ENCODE measurements around the gene ADCY4. TPM values are rescaled to one million over a fixed set of nuclear protein-coding genes. Genes with fewer than 3 reads are reported as not detected.

The ADCY4 gene
- total and polyA plus RNA-seq, 10 of the 15 experiments (the other 5 are each of a cell fraction or from before 2014, with no cell fraction given): 0.05 to 0.87 (median 0.21) TPM; not detected in 1

DNA sequence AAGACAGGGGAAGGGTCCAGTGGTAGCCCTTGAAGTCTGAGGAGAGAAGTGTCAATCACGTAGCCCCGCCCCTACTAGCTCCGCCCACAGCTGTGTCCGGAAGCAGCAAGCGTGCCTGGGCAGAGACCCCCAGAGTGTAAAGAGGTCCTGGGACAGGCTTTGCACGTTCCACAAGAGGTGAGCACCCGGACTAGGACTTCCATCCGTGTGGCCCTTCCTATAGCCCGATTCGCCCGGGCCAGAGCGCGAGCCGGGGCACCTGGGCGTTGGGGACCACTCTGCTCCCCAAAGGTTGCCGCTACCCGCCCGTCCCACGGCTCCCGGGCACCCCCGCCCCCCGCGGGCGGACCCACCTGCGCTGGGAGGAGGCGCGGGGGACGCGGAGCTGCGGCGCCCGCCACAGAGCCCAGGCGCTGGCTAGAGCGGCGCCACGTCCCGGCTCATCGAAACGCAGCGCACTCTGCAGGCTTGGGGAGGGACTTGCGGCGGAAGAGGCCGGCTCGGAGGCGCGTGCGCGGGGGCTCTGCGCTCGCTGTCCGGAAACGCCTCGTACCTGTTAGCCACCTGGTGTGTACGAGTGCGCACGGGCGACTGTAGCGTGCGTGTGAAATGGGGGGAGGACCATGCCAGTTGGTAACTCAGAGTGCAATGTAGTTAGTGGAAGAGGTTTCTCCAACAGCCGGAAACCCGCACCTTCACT, 63.6 kb downstream of the ADCY4 start, which contains the start of gene RABGGTA (continued):
- TF ChIP-seq, protein P1, sequence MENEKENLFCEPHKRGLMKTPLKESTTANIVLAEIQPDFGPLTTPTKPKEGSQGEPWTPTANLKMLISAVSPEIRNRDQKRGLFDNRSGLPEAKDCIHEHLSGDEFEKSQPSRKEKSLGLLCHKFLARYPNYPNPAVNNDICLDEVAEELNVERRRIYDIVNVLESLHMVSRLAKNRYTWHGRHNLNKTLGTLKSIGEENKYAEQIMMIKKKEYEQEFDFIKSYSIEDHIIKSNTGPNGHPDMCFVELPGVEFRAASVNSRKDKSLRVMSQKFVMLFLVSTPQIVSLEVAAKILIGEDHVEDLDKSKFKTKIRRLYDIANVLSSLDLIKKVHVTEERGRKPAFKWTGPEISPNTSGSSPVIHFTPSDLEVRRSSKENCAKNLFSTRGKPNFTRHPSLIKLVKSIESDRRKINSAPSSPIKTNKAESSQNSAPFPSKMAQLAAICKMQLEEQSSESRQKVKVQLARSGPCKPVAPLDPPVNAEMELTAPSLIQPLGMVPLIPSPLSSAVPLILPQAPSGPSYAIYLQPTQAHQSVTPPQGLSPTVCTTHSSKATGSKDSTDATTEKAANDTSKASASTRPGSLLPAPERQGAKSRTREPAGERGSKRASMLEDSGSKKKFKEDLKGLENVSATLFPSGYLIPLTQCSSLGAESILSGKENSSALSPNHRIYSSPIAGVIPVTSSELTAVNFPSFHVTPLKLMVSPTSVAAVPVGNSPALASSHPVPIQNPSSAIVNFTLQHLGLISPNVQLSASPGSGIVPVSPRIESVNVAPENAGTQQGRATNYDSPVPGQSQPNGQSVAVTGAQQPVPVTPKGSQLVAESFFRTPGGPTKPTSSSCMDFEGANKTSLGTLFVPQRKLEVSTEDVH (IDR thresholded peaks at IDR 0.05; ENCODE audit: low read depth, partially characterized antibody): no peak
- peak; percentile 87 for TF ChIP-seq POLR2AphosphoS5 (IDR thresholded peaks at IDR 0.05; ENCODE audit: low read length)
- TF ChIP-seq, protein P2, sequence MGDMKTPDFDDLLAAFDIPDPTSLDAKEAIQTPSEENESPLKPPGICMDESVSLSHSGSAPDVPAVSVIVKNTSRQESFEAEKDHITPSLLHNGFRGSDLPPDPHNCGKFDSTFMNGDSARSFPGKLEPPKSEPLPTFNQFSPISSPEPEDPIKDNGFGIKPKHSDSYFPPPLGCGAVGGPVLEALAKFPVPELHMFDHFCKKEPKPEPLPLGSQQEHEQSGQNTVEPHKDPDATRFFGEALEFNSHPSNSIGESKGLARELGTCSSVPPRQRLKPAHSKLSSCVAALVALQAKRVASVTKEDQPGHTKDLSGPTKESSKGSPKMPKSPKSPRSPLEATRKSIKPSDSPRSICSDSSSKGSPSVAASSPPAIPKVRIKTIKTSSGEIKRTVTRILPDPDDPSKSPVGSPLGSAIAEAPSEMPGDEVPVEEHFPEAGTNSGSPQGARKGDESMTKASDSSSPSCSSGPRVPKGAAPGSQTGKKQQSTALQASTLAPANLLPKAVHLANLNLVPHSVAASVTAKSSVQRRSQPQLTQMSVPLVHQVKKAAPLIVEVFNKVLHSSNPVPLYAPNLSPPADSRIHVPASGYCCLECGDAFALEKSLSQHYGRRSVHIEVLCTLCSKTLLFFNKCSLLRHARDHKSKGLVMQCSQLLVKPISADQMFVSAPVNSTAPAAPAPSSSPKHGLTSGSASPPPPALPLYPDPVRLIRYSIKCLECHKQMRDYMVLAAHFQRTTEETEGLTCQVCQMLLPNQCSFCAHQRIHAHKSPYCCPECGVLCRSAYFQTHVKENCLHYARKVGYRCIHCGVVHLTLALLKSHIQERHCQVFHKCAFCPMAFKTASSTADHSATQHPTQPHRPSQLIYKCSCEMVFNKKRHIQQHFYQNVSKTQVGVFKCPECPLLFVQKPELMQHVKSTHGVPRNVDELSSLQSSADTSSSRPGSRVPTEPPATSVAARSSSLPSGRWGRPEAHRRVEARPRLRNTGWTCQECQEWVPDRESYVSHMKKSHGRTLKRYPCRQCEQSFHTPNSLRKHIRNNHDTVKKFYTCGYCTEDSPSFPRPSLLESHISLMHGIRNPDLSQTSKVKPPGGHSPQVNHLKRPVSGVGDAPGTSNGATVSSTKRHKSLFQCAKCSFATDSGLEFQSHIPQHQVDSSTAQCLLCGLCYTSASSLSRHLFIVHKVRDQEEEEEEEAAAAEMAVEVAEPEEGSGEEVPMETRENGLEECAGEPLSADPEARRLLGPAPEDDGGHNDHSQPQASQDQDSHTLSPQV (IDR thresholded peaks at IDR 0.05): peak; percentile 87; the same call in 1 of the 2 replicates
- TF ChIP-seq, protein P3, sequence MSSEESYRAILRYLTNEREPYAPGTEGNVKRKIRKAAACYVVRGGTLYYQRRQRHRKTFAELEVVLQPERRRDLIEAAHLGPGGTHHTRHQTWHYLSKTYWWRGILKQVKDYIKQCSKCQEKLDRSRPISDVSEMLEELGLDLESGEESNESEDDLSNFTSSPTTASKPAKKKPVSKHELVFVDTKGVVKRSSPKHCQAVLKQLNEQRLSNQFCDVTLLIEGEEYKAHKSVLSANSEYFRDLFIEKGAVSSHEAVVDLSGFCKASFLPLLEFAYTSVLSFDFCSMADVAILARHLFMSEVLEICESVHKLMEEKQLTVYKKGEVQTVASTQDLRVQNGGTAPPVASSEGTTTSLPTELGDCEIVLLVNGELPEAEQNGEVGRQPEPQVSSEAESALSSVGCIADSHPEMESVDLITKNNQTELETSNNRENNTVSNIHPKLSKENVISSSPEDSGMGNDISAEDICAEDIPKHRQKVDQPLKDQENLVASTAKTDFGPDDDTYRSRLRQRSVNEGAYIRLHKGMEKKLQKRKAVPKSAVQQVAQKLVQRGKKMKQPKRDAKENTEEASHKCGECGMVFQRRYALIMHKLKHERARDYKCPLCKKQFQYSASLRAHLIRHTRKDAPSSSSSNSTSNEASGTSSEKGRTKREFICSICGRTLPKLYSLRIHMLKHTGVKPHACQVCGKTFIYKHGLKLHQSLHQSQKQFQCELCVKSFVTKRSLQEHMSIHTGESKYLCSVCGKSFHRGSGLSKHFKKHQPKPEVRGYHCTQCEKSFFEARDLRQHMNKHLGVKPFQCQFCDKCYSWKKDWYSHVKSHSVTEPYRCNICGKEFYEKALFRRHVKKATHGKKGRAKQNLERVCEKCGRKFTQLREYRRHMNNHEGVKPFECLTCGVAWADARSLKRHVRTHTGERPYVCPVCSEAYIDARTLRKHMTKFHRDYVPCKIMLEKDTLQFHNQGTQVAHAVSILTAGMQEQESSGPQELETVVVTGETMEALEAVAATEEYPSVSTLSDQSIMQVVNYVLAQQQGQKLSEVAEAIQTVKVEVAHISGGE (CRISPR knock-in tag; IDR thresholded peaks at IDR 0.05): no peak
- TF ChIP-seq ETV6 (conservative IDR thresholded peaks at IDR 0.05 in 1 of 2, IDR thresholded peaks at IDR 0.05 in 1 of 2; ENCODE audit: borderline replicate concordance in 1 of 2, low read depth in 1 of 2): peak; percentile 39 to 59; a peak in 1 of 4 replicates
- no peak for TF ChIP-seq HDAC2 (IDR thresholded peaks at IDR 0.05)
- no peak for TF ChIP-seq NR2C2 (IDR thresholded peaks at IDR 0.05; ENCODE audit: borderline replicate concordance, control insufficient read depth, insufficient read length, low read depth)
- TF ChIP-seq YBX1 (IDR thresholded peaks at IDR 0.05): no peak
- peak; percentile 95 for TF ChIP-seq IKZF1 (conservative IDR thresholded peaks at IDR 0.05)
- TF ChIP-seq RAD51 (IDR thresholded peaks at IDR 0.05): no peak
- TF ChIP-seq, protein P4, sequence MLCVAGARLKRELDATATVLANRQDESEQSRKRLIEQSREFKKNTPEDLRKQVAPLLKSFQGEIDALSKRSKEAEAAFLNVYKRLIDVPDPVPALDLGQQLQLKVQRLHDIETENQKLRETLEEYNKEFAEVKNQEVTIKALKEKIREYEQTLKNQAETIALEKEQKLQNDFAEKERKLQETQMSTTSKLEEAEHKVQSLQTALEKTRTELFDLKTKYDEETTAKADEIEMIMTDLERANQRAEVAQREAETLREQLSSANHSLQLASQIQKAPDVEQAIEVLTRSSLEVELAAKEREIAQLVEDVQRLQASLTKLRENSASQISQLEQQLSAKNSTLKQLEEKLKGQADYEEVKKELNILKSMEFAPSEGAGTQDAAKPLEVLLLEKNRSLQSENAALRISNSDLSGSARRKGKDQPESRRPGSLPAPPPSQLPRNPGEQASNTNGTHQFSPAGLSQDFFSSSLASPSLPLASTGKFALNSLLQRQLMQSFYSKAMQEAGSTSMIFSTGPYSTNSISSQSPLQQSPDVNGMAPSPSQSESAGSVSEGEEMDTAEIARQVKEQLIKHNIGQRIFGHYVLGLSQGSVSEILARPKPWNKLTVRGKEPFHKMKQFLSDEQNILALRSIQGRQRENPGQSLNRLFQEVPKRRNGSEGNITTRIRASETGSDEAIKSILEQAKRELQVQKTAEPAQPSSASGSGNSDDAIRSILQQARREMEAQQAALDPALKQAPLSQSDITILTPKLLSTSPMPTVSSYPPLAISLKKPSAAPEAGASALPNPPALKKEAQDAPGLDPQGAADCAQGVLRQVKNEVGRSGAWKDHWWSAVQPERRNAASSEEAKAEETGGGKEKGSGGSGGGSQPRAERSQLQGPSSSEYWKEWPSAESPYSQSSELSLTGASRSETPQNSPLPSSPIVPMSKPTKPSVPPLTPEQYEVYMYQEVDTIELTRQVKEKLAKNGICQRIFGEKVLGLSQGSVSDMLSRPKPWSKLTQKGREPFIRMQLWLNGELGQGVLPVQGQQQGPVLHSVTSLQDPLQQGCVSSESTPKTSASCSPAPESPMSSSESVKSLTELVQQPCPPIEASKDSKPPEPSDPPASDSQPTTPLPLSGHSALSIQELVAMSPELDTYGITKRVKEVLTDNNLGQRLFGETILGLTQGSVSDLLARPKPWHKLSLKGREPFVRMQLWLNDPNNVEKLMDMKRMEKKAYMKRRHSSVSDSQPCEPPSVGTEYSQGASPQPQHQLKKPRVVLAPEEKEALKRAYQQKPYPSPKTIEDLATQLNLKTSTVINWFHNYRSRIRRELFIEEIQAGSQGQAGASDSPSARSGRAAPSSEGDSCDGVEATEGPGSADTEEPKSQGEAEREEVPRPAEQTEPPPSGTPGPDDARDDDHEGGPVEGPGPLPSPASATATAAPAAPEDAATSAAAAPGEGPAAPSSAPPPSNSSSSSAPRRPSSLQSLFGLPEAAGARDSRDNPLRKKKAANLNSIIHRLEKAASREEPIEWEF (IDR thresholded peaks at IDR 0.05; ENCODE audit: insufficient replicate concordance, low read depth, low read length): no peak
